GM12878 (cell line): Measurements from ENCODE around the gene TREML1. TPM values are rescaled to one million over a fixed set of nuclear protein-coding genes. Genes with fewer than 3 reads are reported as not detected.

ENCODE experiments used
- ATAC-seq: fragments of 200-7000 bp; cut with Tn5 transposase; 3 replicates; pipeline ENCODE4 v1.9.1; 2020; ENCODE audit warnings: mild to moderate bottlenecking, moderate library complexity
- BruUV-seq: library from RNA; stranded (reverse); fragments of 400-500 nt; replicated peaks from 2 replicates; lab custom pipeline; 2021; lab: Mats Ljungman, UMichigan
- CTCF ChIA-PET: fragments of 300-600 bp; sonication (Branson Sonifier 250); formaldehyde crosslinking; extraction: SDS; loops from one replicate; lab custom pipeline; 2021; ENCODE audit warnings: inconsistent platforms; lab: Yijun Ruan, JAX
- POLR2A ChIA-PET: fragments of 350-600 bp; formaldehyde crosslinking; extraction: SDS; loops from one replicate; lab custom pipeline; 2021; ENCODE audit warnings: inconsistent platforms; lab: Charles Lee
- RAD21 ChIA-PET: fragments of 300-600 bp; sonication (Branson Sonifier 250); formaldehyde crosslinking; loops from one replicate; lab custom pipeline; 2023; ENCODE audit warnings: antibody characterized with exemption; ENCODE audit not compliant: unreplicated experiment; lab: Charles Lee
- SMC1A ChIA-PET: fragments of 300-600 bp; sonication (Branson Sonifier 250); formaldehyde crosslinking; loops from one replicate; lab custom pipeline; 2023; ENCODE audit not compliant: unreplicated experiment, uncharacterized antibody; lab: Charles Lee
- DNase-seq: peaks from one replicate; pipeline ENCODE4 v3.0.0-alpha.2; 2011; ENCODE audit warnings: low read depth, low spot score
- FAIRE-seq: peaks from 3 replicates; lab custom pipeline; 2011; peaks lifted over from hg19 to GRCh38; lab: Jason Lieb, UNC
- H2AFZ ChIP-seq: 2 replicates; pipeline ENCODE4 v1.6.0; 2011; ENCODE audit warnings: low read depth, low read length, control low read depth; ENCODE audit not compliant: control insufficient read depth
- H3K27ac ChIP-seq: 2 replicates; pipeline ENCODE4 v1.5.1; 2011; ENCODE audit warnings: control low read depth; ENCODE audit not compliant: control insufficient read depth, insufficient read depth
- H3K27me3 ChIP-seq, 2 experiments: replicated peaks in 1 of 2; 2 replicates each; pipeline versions ENCODE4 v1.6.0 to v1.6.1; 2011; ENCODE audit warnings: low read length in 1 of 2; ENCODE audit not compliant: control insufficient read depth in 2 of 2, insufficient read depth in 2 of 2
- H3K36me3 ChIP-seq, 2 experiments: 2 replicates each; pipeline ENCODE4 v1.5.1; 2011; ENCODE audit warnings: low read length in 1 of 2; ENCODE audit not compliant: control insufficient read depth in 2 of 2, insufficient read depth in 2 of 2
- H3K4me1 ChIP-seq: 2 replicates; pipeline ENCODE4 v1.6.1; 2011; ENCODE audit warnings: mild to moderate bottlenecking, low read length, moderate library complexity, mixed read lengths; ENCODE audit not compliant: control insufficient read depth, insufficient read depth
- H3K4me2 ChIP-seq: 2 replicates; pipeline ENCODE4 v1.6.0; 2011; ENCODE audit warnings: control low read depth; ENCODE audit not compliant: control insufficient read depth, insufficient read depth
- H3K4me3 ChIP-seq: fragments of 200-600 bp; sonication (generic); 2 replicates; pipeline ENCODE4 v1.5.1; 2016
- H3K79me2 ChIP-seq: 2 replicates; pipeline ENCODE4 v1.6.0; 2011; ENCODE audit warnings: low read length; ENCODE audit not compliant: control insufficient read depth, insufficient read depth
- H3K9ac ChIP-seq: 2 replicates; pipeline ENCODE4 v1.8.0; 2011; ENCODE audit warnings: low read length, control low read depth, mixed read lengths; ENCODE audit not compliant: control insufficient read depth, insufficient read depth
- H3K9me3 ChIP-seq: replicated peaks from 3 replicates; pipeline ENCODE4 v1.5.1; 2011; ENCODE audit warnings: mild to moderate bottlenecking, low read length; ENCODE audit not compliant: control insufficient read depth, insufficient read depth
- H4K20me1 ChIP-seq: 2 replicates; pipeline ENCODE4 v1.6.0; 2011; ENCODE audit not compliant: control insufficient read depth, insufficient read depth
- RELB ChIP-seq: fragments of 450-650 bp; IDR thresholded peaks from 2 replicates; pipeline ENCODE4 v1.6.1; 2017; ENCODE audit warnings: low read depth, mild to moderate bottlenecking, moderate library complexity
- REST ChIP-seq: IDR thresholded peaks from 2 replicates; pipeline ENCODE4 v1.6.1; 2012; ENCODE audit warnings: mild to moderate bottlenecking, low read depth, low read length
- WGBS: methylation state at CpG from one replicate; pipeline ENCODE4 v1.1.6; 2016; ENCODE audit warnings: low lambda C conversion rate; ENCODE audit not compliant: insufficient replicate concordance, insufficient coverage; ENCODE audit errors: missing lambda C conversion rate; 5-methylcytosine and 5-hydroxymethylcytosine counted together
- in situ Hi-C: fragments of 300-500 bp; cut with MboI; formaldehyde crosslinking; loops from 9 replicates; pipeline ENCODE4 v1.14.3; 2018; ENCODE audit warnings: mixed read lengths
- intact Hi-C: fragments of 100-400 bp; cut with micrococcal nuclease; formaldehyde crosslinking; loops from one replicate; pipeline ENCODE4 v1.14.2; 2022; ENCODE audit not compliant: unreplicated experiment
- polyA plus RNA-seq, 11 experiments: library from polyadenylated mRNA; depleted of rRNA in 4 of 11; unstranded in 6 of 11; stranded (reverse) in 5 of 11; fragments of >200 nt; fragmentation: Nextera tagmentation in 4 of 11; fragmentation: Illumina TruSeq in 1 of 11; extraction: Ambion mirVana in 4 of 11; extraction: Trizol in 1 of 11; gene quantifications; 1 replicate in 1 of 11; 2 replicates in 10 of 11; pipeline versions ENCODE4 v1.2.1 to v1.2.3, GENCODE V29; 2011 to 2016; ENCODE audit warnings: inconsistent platforms in 2 of 11, missing spikeins in 2 of 11, low read depth in 1 of 11
- total RNA-seq, 4 experiments: library from RNA; depleted of rRNA in 3 of 4; stranded (reverse); fragments of >200 nt in 3 of 4; fragmentation: Illumina TruSeq in 1 of 4; extraction: Trizol in 1 of 4; gene quantifications; 2 replicates each; pipeline versions ENCODE4 v1.2.1 to v1.2.3, GENCODE V29; 2013 to 2021

Gene TREML1
- total and polyA plus RNA-seq, 10 of the 15 experiments (the other 5 are each of a cell fraction or from before 2014, with no cell fraction given) = 0.21 TPM; not detected in 9

- ChIA-PET POLR2A (no interaction called here), RAD21 (no interaction called here), SMC1A (no interaction called here), CTCF (interaction anchor here (1.7 to 1.9 kb wide), 2 partner anchors 10 to 15 kb away, joined by 4 to 9 read pairs; no protein-coding TSS in a partner anchor)
- no peak overlapping the region for H3K4me2 ChIP-seq
- intact Hi-C loops (no loop called here), in situ Hi-C loops (no loop called here)
- BruUV-seq = no TSS peak
- no peaks in the 10 kb centered on the region for H3K9me3 ChIP-seq
- H4K20me1 ChIP-seq = no peaks in the 10 kb centered on the region
- H3K27ac ChIP-seq = no peak overlapping the region
- 28% methylated on average over 5 of the region's 5 CpGs for WGBS
- peaks cover 0 to 2% of the 10 kb centered on the region in 2 experiments; a peak in 1 of 4 replicates for H3K27me3 ChIP-seq
- DNase-seq = no peak
- no peaks in the 10 kb centered on the region for H3K79me2 ChIP-seq
- no peak for FAIRE-seq
- H3K4me1 ChIP-seq = no peaks in the 10 kb centered on the region
- no peak for TF ChIP-seq RELB
- peak; percentile 87 for TF ChIP-seq REST
- no peak overlapping the region for H3K4me3 ChIP-seq
- ATAC-seq = no peak
- no peak overlapping the region for H3K9ac ChIP-seq
- no peak overlapping the region for H2AFZ ChIP-seq
- no peaks in the 10 kb centered on the region for H3K36me3 ChIP-seq
Observed at GRCh38 chr6:41167173-41167963, 13.2 kb upstream of the TREML1 start.
